AG10803 (cell line): ENCODE measurements around the gene LTB4R.

Experiments
- DNase-seq: peaks from one replicate; pipeline ENCODE4 v3.0.0; 2010; ENCODE audit warnings: low read depth
- H3K4me3 ChIP-seq: 2 replicates; pipeline ENCODE4 v1.5.1; 2011; ENCODE audit warnings: mild to moderate bottlenecking, low read length, control low read depth
- TF ChIP-seq, protein P1 (sequence below): conservative IDR thresholded peaks from 2 replicates; pipeline ENCODE4 v1.5.1; 2011; ENCODE audit warnings: mild to moderate bottlenecking, low read length, control low read depth, inconsistent platforms

LTB4R gene

DNA sequence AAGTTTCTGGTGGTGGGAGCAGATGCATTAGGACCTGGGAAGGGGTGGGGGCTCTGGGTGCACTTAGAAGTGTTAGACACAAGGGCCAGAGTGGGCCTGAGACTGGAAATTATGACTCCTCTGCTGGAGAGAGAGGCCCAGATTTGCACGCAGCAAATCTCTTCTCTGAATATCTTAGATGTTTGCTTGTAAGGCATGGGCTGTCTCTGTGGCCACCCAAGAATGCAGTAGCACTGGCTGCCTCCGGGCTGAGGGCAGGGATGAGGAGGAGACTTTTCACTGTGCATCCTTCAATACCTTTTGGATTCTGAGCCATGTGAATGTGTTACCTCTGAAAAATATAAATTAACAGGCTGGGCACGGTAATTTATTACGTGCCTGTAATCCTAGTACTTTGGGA is 26.0 kb upstream of the LTB4R start:
- H3K4me3 ChIP-seq, result no peak overlapping the region
- DNase-seq, result peak; percentile 45
- TF ChIP-seq, protein P1, sequence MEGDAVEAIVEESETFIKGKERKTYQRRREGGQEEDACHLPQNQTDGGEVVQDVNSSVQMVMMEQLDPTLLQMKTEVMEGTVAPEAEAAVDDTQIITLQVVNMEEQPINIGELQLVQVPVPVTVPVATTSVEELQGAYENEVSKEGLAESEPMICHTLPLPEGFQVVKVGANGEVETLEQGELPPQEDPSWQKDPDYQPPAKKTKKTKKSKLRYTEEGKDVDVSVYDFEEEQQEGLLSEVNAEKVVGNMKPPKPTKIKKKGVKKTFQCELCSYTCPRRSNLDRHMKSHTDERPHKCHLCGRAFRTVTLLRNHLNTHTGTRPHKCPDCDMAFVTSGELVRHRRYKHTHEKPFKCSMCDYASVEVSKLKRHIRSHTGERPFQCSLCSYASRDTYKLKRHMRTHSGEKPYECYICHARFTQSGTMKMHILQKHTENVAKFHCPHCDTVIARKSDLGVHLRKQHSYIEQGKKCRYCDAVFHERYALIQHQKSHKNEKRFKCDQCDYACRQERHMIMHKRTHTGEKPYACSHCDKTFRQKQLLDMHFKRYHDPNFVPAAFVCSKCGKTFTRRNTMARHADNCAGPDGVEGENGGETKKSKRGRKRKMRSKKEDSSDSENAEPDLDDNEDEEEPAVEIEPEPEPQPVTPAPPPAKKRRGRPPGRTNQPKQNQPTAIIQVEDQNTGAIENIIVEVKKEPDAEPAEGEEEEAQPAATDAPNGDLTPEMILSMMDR, result no peak

DNA sequence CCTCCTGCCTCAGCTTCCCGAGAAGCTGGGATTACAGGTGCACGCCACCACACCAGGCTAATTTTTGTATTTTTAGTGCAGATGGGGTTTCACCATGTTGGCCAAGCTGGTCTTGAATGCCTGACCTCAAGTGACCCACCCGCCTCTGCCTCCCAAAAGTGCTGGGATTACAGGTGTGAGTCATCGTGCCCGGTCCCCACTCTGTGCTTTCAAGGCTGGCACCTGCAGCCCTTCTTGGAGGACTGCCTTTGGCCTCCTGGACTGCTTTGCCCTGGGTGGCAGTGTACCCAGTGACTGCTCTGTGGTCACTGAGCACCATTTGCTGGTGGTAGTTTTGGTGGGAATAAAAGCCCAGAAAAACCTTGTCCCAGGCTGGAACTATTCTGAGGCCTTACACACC is 24.3 kb upstream of the LTB4R start:
- TF ChIP-seq, protein P1, result no peak
- DNase-seq, result no peak
- H3K4me3 ChIP-seq, result no peak overlapping the region

DNA sequence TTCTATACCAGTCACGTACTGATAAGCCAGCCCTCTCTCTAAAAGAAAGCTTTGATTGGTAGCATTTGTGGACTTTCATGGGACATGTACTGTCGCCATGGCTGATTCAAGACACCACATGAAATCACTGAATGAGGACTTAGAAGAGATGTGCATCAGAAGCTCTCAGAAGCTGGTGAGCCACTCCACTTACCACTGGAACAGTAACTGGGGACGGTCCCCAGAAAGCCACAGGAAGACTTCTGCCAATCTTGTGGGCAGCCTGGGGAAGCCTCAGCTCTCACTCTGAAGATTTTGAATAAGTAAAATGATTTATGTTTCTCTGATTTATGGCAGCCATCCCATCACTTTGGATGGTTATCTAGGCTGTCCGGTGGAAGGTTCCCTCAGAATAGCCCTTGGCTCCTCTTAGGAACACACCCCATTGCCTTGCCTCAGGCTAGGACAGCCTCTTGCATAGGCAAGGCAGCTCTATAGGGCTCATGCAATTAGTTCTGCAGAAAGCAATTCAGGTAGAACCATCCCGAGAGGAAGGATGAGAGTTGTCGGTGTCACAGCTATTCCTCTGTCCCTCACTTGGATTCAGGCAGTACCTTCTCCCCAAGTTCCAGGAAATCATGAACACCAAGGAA is 21.5 kb upstream of the LTB4R start:
- no peak for DNase-seq
- TF ChIP-seq, protein P1, result no peak
- H3K4me3 ChIP-seq, result no peak overlapping the region

DNA sequence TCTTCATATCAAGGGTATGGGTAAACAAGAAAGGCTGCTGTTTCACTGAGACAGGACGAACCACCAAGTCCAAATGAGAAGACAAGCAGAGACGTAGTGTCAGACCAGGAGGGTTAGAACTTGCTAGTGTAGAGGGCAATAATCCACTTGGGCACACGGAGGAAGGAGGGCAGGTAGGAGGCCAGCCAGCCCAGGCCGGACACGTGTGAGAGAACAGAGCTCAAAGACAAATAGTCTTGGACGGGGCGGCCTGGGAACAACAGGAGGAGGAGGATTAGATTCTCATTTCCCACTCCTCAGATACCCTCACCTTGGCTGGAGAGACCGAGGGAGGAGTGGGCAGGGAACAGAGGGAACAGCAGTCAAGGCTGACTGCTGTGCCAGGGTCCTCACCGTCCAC is 20.6 kb upstream of the LTB4R start:
- H3K4me3 ChIP-seq, result no peak overlapping the region
- TF ChIP-seq, protein P1, result no peak
- no peak for DNase-seq

DNA sequence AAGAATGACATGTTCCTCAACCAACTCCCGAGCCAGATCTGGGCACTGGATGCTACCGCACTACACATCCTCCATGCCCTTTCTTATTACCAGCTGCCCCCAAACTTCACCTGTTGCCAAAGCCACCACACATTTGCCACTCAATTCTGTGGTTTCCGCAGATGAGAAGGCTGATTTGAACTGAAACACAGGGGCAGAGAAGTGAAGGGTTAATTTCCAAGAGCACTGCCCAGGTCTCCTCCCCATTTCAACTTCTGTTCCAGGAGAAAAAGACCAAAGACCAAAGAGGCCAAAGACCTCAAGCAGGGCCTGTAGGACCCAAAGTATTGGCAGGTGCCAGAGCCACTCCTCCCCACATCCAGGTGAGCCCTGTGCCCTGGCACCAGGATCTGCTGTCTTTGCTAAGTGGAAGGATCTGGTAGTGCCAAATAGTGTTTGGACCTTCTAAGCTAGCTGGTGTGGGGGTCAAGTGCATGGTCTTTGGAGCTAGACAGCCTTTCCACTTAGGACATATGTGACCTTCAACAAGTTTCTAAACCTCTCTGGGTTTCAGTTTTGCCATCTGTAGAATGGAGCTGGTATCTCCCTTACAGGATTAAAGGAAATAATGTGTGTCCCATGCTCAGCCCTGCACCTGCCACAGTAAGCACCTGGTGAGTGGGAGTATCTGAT is 19.7 kb upstream of the LTB4R start:
- TF ChIP-seq, protein P1, result no peak
- no peak overlapping the region for H3K4me3 ChIP-seq
- no peak for DNase-seq

DNA sequence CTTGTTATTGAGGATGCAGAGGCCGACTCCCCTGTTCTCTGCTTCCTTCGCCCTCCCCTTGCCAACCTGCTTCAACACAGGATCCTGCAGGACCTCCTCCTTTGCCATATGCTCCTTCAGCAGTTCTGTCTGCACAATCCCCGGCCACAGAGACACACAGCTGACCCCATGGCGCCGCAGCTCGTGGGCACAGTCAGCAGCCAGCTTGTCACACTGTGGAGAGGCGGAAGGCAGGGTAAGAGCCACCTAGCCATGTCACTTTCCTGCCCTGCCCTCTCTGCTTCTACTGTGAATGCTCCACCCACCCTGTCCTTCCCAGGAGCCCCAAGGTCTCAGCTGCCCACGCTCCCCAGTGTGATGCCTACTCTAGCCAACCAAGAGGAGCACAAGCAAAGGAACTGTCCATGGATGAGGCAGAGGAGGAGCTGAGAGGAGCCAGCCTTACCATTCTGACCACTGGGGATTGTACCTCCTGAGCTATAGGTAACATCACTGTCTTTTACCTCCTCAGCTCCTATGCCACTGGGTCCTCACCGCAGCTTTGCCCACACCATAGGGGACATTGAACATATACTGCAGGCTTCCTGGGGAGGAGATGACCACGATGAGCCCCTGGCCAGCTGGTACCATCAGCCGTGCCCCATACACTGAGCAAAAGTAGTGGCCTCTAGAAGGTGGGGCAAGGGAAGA is 19.0 kb upstream of the LTB4R start:
- no peak for DNase-seq
- TF ChIP-seq, protein P1, result no peak
- no peak overlapping the region for H3K4me3 ChIP-seq

DNA sequence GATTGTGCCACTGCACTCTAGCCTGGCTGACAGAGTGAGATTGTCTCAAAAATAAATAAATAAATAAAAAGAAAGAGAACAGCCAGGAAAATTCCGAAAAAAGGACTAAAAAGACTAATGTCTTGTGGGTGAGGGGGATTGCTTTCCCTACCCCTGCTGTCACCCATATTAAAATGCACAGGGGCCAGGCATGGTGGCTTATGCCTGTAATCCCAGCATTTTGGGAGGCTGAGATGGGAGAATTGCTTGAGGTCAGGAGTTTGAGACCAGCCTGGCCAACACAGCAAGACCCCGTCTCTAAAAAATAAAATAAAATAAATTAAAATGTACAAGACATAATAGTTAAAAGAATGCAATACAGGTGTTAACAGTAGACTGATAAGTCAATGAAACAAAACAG is 17.8 kb upstream of the LTB4R start:
- TF ChIP-seq, protein P1, result no peak
- no peak for DNase-seq
- no peak overlapping the region for H3K4me3 ChIP-seq
